ENCODE results near the gene ATXN1L.

The ATXN1L gene

GRCh38 chr16:71845639-71846430 is at the start of gene ATXN1L:
Gene ATXN1L, plus strand, starts transcription at chr16:71845976. Its CDS starts 3,765 bp downstream, at chr16:71849741.
- H3K36me3 ChIP-seq = peaks cover 22 to 28% (median 25%) of the 10 kb centered on the region in 3 donors
- DNase-seq = peak; percentile 87 to 96
- H3K4me3 ChIP-seq = peak within 1 kb of the TSS; percentile 81 to 99
- no peaks in the 10 kb centered on the region for H3K9me3 ChIP-seq
- H3K27me3 ChIP-seq = no peaks in the 10 kb centered on the region
- H3K27ac ChIP-seq = peak within 1 kb of the TSS; percentile 90 to 96
- peak in 1 of 2 experiments; percentile 35 for TF ChIP-seq CTCF (IDR thresholded peaks at IDR 0.05)
- peaks cover 0 to 22% (median 13%) of the 10 kb centered on the region in 4 donors for H3K4me1 ChIP-seq
- intact Hi-C loops (cut with DNase I; ENCODE audit: low total_unique reads) = loop anchor here (5.0 kb wide), 1 partner anchor 34 kb away; no protein-coding TSS in a partner anchor

- intact Hi-C loops (cut with DNase I; ENCODE audit: low total_unique reads) = no loop called here
- H3K4me3 ChIP-seq = no peak overlapping the region
- no peak for TF ChIP-seq CTCF (IDR thresholded peaks at IDR 0.05)
- peaks cover 7 to 18% (median 8%) of the 10 kb centered on the region in 3 donors for H3K36me3 ChIP-seq
- H3K4me1 ChIP-seq = peaks cover 0 to 34% (median 12%) of the 10 kb centered on the region in 4 donors
- H3K27me3 ChIP-seq = no peaks in the 10 kb centered on the region
- H3K27ac ChIP-seq = no peak overlapping the region
- H3K9me3 ChIP-seq = no peaks in the 10 kb centered on the region
- no peak for DNase-seq
Observed at GRCh38 chr16:71796501-71797097, 49.2 kb upstream of the ATXN1L start.

GRCh38 chr16:71803305-71803690 is 42.5 kb upstream of the ATXN1L start:
- intact Hi-C loops (cut with DNase I; ENCODE audit: low total_unique reads) = no loop called here

GRCh38 chr16:71807905-71808592 is 37.7 kb upstream of the ATXN1L start:
- peaks cover 0 to 4% (median 4%) of the 10 kb centered on the region in 3 donors for H3K36me3 ChIP-seq
- peak overlapping the region; percentile 94 to 98 for H3K27ac ChIP-seq
- no peaks in the 10 kb centered on the region for H3K9me3 ChIP-seq
- H3K4me1 ChIP-seq = peaks cover 5 to 45% (median 22%) of the 10 kb centered on the region in 4 donors
- peak overlapping the region; percentile 71 for H3K4me3 ChIP-seq
- H3K27me3 ChIP-seq = no peaks in the 10 kb centered on the region
- intact Hi-C loops (cut with DNase I; ENCODE audit: low total_unique reads) = loop anchor here (5.0 kb wide), 2 partner anchors 74 to 89 kb away; partner anchors contain the start of genes IST1 and ZNF821
- no peak for TF ChIP-seq CTCF (IDR thresholded peaks at IDR 0.05)
- peak in 1 of 2 donors; percentile 72 for DNase-seq

More at GRCh38 chr16:71803305-71803690, 42.5 kb upstream of the ATXN1L start:
- Histone ChIP-seq H3K27ac (no peak overlapping the region), H3K4me3 (no peak overlapping the region), H3K4me1 (peaks cover 5 to 45% (median 24%) of the 10 kb centered on the region in 4 donors), H3K27me3 (no peaks in the 10 kb centered on the region), H3K9me3 (no peaks in the 10 kb centered on the region), H3K36me3 (peaks cover 4 to 17% (median 8%) of the 10 kb centered on the region in 3 donors)
- no peak for DNase-seq
- TF ChIP-seq CTCF (IDR thresholded peaks at IDR 0.05) = no peak
